MCF 10A (cell line): Measurements from ENCODE around the gene TUBE1. TPM values are rescaled to one million over a fixed set of nuclear protein-coding genes. Genes with fewer than 3 reads are reported as not detected.

ENCODE experiments used
- BruUV-seq: library from RNA; stranded (reverse); fragments of 400-500 nt; replicated peaks from 2 replicates; lab custom pipeline; 2021; lab: Mats Ljungman, UMichigan
- CTCF ChIA-PET: fragments of 300-600 bp; sonication (Branson Sonifier 250); formaldehyde crosslinking; extraction: SDS; loops from one replicate; lab custom pipeline; 2021; ENCODE audit warnings: antibody characterized with exemption, inconsistent platforms; lab: Yijun Ruan, JAX
- POLR2A ChIA-PET: fragments of 300-600, 350-650 bp; sonication (Branson Sonifier 250); formaldehyde crosslinking; extraction: SDS; loops from one replicate; lab custom pipeline; 2020; ENCODE audit warnings: antibody characterized with exemption, inconsistent platforms; lab: Yijun Ruan, JAX
- DNase-seq: peaks from one replicate; pipeline ENCODE4 v3.0.0-alpha.2; 2018; ENCODE audit not compliant: unreplicated experiment
- H3K27ac Mint-ChIP-seq: one replicate; pipeline ENCODE4 v1.8.0; 2022; ENCODE audit warnings: mild to moderate bottlenecking, low read depth, mixed read lengths; ENCODE audit not compliant: unreplicated experiment
- H3K27me3 Mint-ChIP-seq: one replicate; pipeline ENCODE4 v1.8.0; 2022; ENCODE audit warnings: mixed read lengths; ENCODE audit not compliant: insufficient read depth, unreplicated experiment
- H3K36me3 Mint-ChIP-seq: one replicate; pipeline ENCODE4 v1.8.0; 2022; ENCODE audit warnings: mild to moderate bottlenecking, moderate library complexity, mixed read lengths; ENCODE audit not compliant: insufficient read depth, unreplicated experiment
- H3K4me1 Mint-ChIP-seq: one replicate; pipeline ENCODE4 v1.8.0; 2022; ENCODE audit warnings: mixed read lengths; ENCODE audit not compliant: insufficient read depth, unreplicated experiment
- H3K4me3 Mint-ChIP-seq: one replicate; pipeline ENCODE4 v1.8.0; 2022; ENCODE audit warnings: mild to moderate bottlenecking, moderate library complexity, mixed read lengths; ENCODE audit not compliant: unreplicated experiment
- H3K9me3 Mint-ChIP-seq: one replicate; pipeline ENCODE4 v1.8.0; 2022; ENCODE audit warnings: mixed read lengths; ENCODE audit not compliant: unreplicated experiment
- CTCF ChIP-seq: fragments of 200-600 bp; IDR thresholded peaks from one replicate; pipeline ENCODE4 v1.8.0; 2022; ENCODE audit warnings: antibody characterized with exemption, mild to moderate bottlenecking; ENCODE audit not compliant: unreplicated experiment
- intact Hi-C: fragments of 100-400 bp; cut with micrococcal nuclease; formaldehyde crosslinking; loops from 2 replicates; pipeline ENCODE4 v1.14.1; 2022
- total RNA-seq: library from RNA; stranded (reverse); gene quantifications from 2 replicates; pipeline ENCODE4 v1.2.3, GENCODE V29; 2022

The TUBE1 gene
- total RNA-seq, 1 experiment from 2014 or later = 47.7 TPM

GRCh38 chr6:112026933-112027332 lies 60.3 kb downstream of the TUBE1 start:
- ChIA-PET CTCF (interaction anchor here (0.7 to 3.9 kb wide), 5 partner anchors 14 to 980 kb away, joined by 3 to 47 read pairs (median 4); no protein-coding TSS in a partner anchor), POLR2A (no interaction called here)
- peaks cover 10% of the 10 kb centered on the region for H3K4me1 Mint-ChIP-seq
- H3K27me3 Mint-ChIP-seq = no peaks in the 10 kb centered on the region
- no peak for DNase-seq
- peaks cover 16% of the 10 kb centered on the region for H3K9me3 Mint-ChIP-seq
- H3K27ac Mint-ChIP-seq = no peak overlapping the region
- intact Hi-C loops = no loop called here
- no peak overlapping the region for H3K4me3 Mint-ChIP-seq
- BruUV-seq = no TSS peak
- H3K36me3 Mint-ChIP-seq = no peaks in the 10 kb centered on the region
- no peak for TF ChIP-seq CTCF

DNA sequence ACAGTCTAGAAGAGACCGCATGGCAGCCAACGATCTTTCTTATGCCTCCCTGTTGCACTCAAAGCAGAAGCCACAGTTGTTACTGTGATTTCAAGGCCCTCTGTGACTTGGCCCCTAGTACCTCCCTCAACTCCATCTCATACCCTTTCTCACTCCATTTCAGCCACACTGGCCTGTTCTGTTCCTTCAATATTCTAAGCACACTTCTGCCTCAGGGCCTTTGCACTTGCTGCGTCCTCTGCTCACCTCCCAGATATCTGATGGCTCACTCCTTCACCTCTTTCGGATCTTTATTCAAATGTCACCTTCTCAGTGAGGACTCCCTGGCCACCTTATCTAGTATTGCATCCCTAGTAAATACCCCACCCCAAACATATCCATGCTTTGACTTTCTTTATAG lies 62.8 kb downstream of the TUBE1 start:
- no peak for DNase-seq
- ChIA-PET POLR2A (no interaction called here), CTCF (interaction anchor here (0.7 kb wide), 1 partner anchor 100 kb away, joined by 3 read pairs; no protein-coding TSS in a partner anchor)
- intact Hi-C loops = no loop called here
- no peak overlapping the region for H3K27ac Mint-ChIP-seq
- no peaks in the 10 kb centered on the region for H3K4me1 Mint-ChIP-seq
- no peaks in the 10 kb centered on the region for H3K27me3 Mint-ChIP-seq
- no TSS peak for BruUV-seq
- TF ChIP-seq CTCF = no peak
- H3K4me3 Mint-ChIP-seq = no peak overlapping the region
- H3K36me3 Mint-ChIP-seq = no peaks in the 10 kb centered on the region
- peaks cover 16% of the 10 kb centered on the region for H3K9me3 Mint-ChIP-seq

DNA sequence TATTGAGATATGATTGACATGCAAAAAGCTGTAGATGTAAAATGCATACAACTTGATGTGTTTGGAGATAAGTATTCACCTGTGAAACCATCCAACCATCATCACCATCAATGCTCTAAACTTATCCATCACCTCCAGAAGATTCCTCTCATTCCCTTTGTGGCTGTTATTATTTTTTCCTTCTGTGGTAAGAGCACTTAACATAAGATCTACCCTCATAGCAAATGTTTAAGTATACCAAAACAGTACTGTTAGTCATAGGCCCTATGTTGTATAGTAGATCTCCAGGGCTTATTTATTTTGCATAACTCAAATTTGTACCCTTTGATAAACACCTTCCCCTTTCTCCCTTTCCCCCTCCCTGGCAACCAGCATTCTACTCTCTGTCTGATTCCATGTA lies 64.5 kb downstream of the TUBE1 start:
- intact Hi-C loops = no loop called here
- TF ChIP-seq CTCF = no peak
- Mint-ChIP-seq H3K27me3 (no peaks in the 10 kb centered on the region), H3K4me3 (no peak overlapping the region), H3K9me3 (peaks cover 16% of the 10 kb centered on the region), H3K4me1 (no peaks in the 10 kb centered on the region), H3K27ac (no peak overlapping the region), H3K36me3 (no peaks in the 10 kb centered on the region)
- BruUV-seq = no TSS peak
- POLR2A ChIA-PET = interaction anchor here (0.7 kb wide), 1 partner anchor 13 kb away, joined by 4 read pairs; no protein-coding TSS in a partner anchor
- CTCF ChIA-PET = interaction anchor here (0.7 to 1.7 kb wide), 2 partner anchors 14 to 15 kb away, joined by 3 read pairs; no protein-coding TSS in a partner anchor
- DNase-seq = no peak

GRCh38 chr6:112021691-112022310 lies 65.5 kb downstream of the TUBE1 start:
- intact Hi-C loops = no loop called here
- BruUV-seq = no TSS peak
- ChIA-PET POLR2A (no interaction called here), CTCF (interaction anchor here (1.5 to 1.7 kb wide), 2 partner anchors 13 to 20 kb away, joined by 3 read pairs; no protein-coding TSS in a partner anchor)
- Mint-ChIP-seq H3K4me3 (no peak overlapping the region), H3K36me3 (no peaks in the 10 kb centered on the region), H3K4me1 (no peaks in the 10 kb centered on the region), H3K27me3 (no peaks in the 10 kb centered on the region), H3K27ac (no peak overlapping the region), H3K9me3 (peaks cover 16% of the 10 kb centered on the region)
- DNase-seq = no peak
- no peak for TF ChIP-seq CTCF

Other genes with a start within 250 kb of the TUBE1 start
- 37.8 and 53.7 TPM in 2 replicates for gene FYN, start 214.0 kb downstream of the TUBE1 start, total RNA-seq
- not detected in 2 replicates for gene CCN6, start 33.4 kb downstream of the TUBE1 start, total RNA-seq
- gene FAM229B, start 109 bp upstream of the TUBE1 start, total RNA-seq = 10.8 and 11.3 TPM in 2 replicates
- 0.72 TPM in 1 of 2 replicates, not detected in the other for gene LAMA4, start 167.1 kb upstream of the TUBE1 start, total RNA-seq